ENCODE data around the gene CHTF8.
"Not testable (repeated sequence)": the region's sequence is repeated elsewhere in the genome, so short reads cannot be mapped to it uniquely, and the experiment has no call there.

CHTF8 gene

GRCh38 chr16:69132424-69133252 lies at the start of gene CHTF8, which contains the start of gene UTP4:
CHTF8 (minus strand) TSS chr16:69132588; CDS start chr16:69121458, 11,130 bp downstream.
UTP4 (plus strand) TSS chr16:69132649; CDS start chr16:69133460, 811 bp downstream.
- peak; percentile 54 to 83 for DNase-seq

- no peak for DNase-seq
These were observed 47.6 kb upstream of the CHTF8 start for GRCh38 chr16:69180011-69180338.

DNA sequence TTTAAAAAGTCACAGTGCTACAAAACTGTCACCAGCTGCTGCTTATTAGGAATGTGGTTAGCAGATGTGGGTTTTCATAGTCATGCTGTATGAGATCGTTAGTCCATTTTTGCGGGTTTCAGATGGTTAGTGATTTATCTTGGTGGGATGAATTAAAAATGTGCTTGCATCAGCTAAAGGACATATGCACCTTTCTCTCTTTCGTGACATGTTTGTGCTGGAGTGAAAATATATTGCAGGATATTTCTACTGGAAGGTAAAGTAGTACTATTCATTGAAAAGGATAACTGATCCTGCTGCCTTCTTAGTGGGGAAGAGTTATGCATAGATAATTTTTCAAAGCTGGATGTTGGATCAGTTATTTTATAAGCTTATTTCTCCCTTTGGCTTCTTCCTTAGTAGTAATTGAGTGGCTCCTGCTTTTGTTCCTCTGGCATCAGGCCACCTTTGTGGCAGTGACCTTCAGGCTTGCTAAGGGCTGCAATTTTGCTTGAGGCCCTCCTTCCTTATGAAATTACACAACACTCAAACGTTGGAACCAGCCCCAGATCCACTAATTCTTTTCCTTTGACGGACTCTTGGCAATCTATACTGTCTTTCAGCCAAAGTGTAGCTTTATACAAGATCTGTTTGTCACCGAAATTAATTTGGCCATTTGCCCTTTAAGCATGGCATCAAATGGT lies 47.1 kb upstream of the CHTF8 start:
- DNase-seq, result no peak

DNA sequence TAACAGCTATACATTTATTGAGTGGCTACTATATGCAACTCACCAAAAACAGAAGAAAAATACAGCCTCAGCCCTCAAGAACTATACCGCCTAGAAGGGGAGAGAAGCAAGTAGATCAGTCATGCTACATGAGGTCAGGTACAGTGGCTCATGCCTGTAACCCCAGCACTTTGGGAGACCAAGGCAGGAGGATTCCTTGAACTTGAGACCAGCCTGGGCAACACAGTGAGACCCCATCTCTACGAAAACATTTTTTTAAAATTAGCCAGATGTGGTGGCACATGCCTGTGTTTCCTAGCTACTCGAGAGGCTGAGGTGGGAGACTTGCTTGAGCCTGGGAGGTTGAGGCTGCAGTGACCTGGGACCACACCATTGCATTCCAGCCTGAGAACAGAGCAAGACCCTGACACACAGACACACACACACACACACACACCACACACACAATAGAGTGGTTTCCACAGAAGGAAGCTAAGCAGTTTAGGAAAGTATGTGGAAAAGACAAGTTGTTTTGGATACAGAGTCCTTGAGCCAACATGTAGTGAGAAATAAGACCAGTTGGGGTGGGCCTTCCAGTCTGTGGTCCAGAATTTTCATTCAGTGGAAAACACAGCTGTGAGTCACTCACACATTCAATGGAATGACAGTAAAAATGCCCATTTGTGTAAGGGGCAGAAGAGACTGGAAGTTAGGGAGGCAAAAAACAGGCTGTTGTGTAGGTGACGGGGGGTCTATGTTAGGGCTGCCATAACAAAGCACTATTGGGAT lies 43.8 kb upstream of the CHTF8 start:
- no peak for DNase-seq

GRCh38 chr16:69171325-69172084 lies 39.1 kb upstream of the CHTF8 start:
- DNase-seq, result no peak

GRCh38 chr16:69169607-69170352 lies 37.4 kb upstream of the CHTF8 start:
- DNase-seq, result no peak

DNA sequence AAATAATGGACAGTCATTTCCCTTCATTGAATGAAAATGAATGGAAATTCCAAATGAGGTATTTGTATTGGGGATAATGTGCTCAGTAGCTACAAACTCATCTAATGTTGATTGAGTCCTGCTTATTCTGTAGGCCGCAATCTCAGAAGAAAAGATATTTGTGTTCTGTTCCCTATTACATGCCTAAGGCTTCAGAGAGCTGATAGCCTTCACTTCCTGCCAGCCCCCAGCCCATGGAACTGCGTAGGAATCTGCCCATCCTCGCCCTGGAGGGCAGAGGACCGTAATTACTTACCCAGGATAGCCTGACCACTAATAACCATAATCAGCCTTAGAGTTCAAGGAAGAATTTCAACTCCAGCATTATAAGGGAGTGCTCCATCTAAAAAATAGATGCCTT lies 36.7 kb upstream of the CHTF8 start:
- DNase-seq, result no peak

DNA sequence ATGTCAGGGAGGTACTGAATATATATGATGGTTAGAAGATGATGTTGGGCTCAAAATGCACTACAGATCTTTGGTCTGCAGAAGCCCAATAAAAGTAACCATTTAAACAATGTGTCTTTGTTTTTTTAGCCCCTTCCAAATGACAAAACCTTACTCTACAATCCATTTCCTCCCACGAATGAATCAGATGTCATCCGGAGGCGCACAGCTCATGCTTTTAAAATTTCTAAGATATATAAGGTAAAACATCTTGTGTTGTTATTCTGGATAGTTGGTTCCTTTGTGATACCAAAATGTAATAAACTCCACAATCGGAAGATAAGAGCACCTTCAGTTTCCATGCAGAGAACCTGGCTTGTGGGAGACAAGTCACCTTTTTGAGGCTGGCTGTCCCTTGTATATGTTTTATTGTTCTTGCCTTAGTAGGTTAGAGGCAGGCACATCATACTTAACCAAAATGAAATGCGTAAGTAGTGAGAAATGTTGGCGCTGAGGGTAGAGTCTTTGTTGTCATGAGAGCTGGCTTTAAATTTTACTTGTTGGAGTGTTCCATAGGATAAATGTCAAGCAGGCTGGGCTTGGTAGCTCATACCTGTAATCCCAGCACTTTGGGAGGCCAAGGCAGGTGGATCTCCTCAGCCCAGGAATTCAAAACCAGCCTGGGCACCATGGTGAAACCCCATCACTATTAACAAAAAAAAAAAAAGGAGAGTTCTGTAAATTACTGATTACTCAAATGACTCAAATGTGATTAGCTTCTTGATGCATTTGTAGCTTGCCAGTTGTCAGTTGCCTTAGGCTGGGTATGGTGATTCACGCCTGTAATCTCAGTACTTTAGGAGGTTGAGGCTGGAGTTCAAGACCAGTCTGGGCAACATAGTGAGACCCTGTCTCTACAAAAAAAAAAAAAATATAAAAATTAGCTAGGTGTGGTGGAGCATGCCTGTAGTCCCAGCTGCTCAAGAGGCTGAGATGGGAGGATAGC lies 34.9 kb upstream of the CHTF8 start:
- no peak for DNase-seq

GRCh38 chr16:69166221-69166833 lies 33.9 kb upstream of the CHTF8 start:
- DNase-seq, result no peak

- DNase-seq, result no peak
These were observed 33.2 kb upstream of the CHTF8 start for GRCh38 chr16:69165584-69165983.

- DNase-seq, result no peak
These were observed 27.8 kb upstream of the CHTF8 start for GRCh38 chr16:69160192-69160591.

DNA sequence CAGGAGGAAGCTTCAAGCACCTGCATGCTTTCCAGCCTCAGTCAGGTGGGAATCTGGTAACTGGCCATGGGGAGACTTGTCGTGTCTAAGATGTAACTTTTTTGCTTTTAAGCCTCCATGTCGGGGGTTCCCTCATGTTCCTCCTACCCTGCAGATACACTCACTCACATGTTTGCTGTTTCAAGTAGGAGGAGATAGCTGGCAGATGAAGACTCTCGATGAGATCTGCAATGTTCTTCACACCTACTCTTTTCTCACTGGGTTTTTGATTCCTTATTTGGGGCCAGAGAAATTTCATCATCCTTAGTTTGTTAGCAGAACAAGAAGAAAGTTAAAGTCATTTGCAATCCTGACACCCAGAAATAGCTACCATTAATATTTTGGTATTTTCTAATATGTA lies 24.8 kb upstream of the CHTF8 start:
- DNase-seq, result no peak

DNA sequence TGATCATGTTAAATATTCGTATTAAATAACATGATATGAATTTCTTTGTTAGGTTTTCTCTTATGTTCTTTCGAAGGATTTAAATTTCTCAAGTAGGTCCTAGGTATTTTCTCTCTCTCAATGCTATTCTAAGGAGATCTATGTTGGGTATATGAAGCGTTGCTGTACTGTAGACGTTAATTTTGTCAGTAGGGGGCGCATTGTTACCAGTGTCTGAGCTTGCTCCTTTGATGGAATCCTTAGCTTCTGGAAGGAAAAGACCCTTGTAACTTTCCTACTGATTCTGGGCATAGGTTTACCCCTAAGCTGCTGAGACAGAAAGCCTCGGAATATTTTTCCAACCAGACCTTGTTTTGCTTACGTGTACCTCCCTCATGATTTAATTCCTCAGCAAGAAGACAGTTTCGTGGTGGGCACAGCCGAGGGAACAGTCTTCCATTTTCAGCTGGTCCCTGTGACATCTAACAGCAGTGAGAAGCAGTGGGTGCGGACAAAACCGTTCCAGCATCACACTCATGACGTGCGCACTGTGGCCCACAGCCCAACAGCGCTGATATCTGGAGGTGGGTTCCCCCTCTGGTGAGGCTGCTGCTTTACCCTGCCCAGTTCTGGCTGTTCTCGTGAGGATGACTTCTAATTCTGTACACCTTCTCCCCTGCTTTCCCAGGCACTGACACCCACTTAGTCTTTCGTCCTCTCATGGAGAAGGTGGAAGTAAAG lies 17.9 kb upstream of the CHTF8 start:
- DNase-seq, result peak in 1 of 2 donors; percentile 72

- not testable (repeated sequence) for DNase-seq
These were observed 17.2 kb upstream of the CHTF8 start for GRCh38 chr16:69149621-69150020.

GRCh38 chr16:69145658-69146057 lies 13.3 kb upstream of the CHTF8 start:
- no peak for DNase-seq

GRCh38 chr16:69143116-69143515 lies 10.7 kb upstream of the CHTF8 start:
- DNase-seq, result no peak

DNA sequence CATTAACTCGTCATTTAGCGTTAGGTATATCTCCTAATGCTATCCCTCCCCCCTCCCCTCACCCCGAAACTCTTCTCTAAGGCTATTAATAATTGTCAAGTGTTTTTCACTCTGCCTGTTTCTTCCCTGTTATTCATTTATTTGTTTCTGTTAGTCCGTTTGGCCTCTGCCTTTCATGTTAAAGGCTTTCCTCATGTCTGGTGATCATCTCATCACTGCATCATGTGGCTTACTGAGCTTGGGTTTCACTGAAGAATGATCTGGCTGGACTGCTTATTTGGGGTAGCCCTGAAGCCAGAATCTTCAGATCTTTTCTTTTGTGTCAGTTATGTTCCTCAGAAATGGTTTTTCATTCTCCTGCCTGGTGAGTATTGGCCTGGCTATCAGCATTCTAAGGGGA lies 9.5 kb upstream of the CHTF8 start:
- DNase-seq, result no peak

DNA sequence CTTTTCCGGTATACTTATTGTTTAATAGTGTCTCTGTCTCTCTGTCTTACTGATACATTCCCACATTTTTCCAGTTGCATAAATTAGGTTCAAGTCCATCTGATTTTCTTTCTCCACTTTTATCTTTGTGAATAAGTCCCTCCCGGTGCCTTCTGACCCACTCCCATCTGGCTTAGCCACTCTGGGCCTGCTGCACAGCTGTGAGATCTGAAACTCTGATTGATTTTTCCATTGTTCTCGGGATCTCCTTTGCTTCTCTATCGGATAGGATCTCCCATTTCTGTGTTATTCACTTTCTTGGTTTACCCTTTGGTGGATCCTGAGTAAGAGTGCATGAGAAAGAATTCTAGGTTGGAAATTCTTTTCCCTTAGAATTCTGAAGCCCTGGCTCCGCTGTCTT lies 8.6 kb upstream of the CHTF8 start:
- no peak for DNase-seq

DNA sequence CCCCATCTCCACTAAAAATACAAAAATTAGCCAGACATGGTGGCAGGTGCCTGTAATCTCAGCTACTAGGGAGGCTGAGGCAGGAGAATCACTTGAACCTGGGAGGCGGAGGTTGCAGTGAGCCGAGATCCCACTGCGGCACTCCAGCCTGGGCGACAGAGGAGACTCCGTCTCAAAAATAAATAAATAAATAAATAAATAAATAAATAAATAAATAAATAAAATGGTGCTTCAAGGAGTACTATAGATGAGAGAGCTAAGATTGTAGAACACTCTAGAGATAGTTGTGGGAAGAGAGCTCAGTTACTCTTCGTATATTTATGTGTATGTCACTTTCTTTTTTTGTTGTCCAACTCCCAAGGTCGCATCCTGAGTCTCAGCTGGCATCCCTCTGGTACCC lies 7.1 kb upstream of the CHTF8 start:
- not testable (repeated sequence) for DNase-seq

DNA sequence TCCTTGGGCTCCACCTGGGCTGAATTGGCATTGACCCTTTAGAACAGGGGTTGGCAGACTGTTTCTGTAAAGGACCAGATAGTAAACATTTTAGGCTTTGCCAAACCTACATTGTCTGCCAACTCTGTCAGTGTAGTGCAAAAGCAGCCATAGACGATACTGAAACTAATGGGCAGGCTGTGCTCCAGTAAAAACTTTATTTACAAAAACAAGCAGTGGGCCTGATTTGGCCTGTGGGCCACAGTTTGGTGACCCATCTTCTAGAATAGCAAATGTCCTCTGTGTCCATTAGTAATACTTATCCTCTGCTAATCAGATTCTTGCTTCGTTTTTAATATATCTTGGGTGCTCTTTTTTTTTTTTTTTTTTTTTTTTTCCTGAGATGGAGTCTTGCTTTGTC lies 6.2 kb upstream of the CHTF8 start:
- DNase-seq, result no peak
